ENCODE data around the gene ESF1. TPM values are rescaled to one million over a fixed set of nuclear protein-coding genes. Genes with fewer than 3 reads are reported as not detected.

The ESF1 gene
- polyA plus RNA-seq, 1 experiment = 6.2 TPM

- DNase-seq (ENCODE audit: low read depth, low spot score) = no peak
- CTCF ChIA-PET = no interaction called here
- TF ChIP-seq, protein P1, sequence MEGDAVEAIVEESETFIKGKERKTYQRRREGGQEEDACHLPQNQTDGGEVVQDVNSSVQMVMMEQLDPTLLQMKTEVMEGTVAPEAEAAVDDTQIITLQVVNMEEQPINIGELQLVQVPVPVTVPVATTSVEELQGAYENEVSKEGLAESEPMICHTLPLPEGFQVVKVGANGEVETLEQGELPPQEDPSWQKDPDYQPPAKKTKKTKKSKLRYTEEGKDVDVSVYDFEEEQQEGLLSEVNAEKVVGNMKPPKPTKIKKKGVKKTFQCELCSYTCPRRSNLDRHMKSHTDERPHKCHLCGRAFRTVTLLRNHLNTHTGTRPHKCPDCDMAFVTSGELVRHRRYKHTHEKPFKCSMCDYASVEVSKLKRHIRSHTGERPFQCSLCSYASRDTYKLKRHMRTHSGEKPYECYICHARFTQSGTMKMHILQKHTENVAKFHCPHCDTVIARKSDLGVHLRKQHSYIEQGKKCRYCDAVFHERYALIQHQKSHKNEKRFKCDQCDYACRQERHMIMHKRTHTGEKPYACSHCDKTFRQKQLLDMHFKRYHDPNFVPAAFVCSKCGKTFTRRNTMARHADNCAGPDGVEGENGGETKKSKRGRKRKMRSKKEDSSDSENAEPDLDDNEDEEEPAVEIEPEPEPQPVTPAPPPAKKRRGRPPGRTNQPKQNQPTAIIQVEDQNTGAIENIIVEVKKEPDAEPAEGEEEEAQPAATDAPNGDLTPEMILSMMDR (IDR thresholded peaks at IDR 0.05; ENCODE audit: low read depth, low read length) = no peak
- H3K9me3 ChIP-seq (ENCODE audit: control insufficient read depth, insufficient read depth, low read length) = no peaks in the 10 kb centered on the region
- no peak overlapping the region for H3K4me3 ChIP-seq (ENCODE audit: low read depth, low read length)
- POLR2A ChIA-PET = no interaction called here
- H3K27ac ChIP-seq (ENCODE audit: low read depth, low read length) = no peak overlapping the region
- H3K27me3 ChIP-seq (ENCODE audit: control insufficient read depth, insufficient read depth, low read length) = no peaks in the 10 kb centered on the region
Observed at GRCh38 chr20:13718171-13718570, 66.5 kb downstream of the ESF1 start.

GRCh38 chr20:13717631-13718044 lies 67.1 kb downstream of the ESF1 start:
- CTCF ChIA-PET = no interaction called here
- TF ChIP-seq, protein P1 (IDR thresholded peaks at IDR 0.05; ENCODE audit: low read depth, low read length) = no peak
- POLR2A ChIA-PET = no interaction called here
- Histone ChIP-seq H3K27ac (ENCODE audit: low read depth, low read length) (no peak overlapping the region), H3K9me3 (ENCODE audit: control insufficient read depth, insufficient read depth, low read length) (no peaks in the 10 kb centered on the region), H3K27me3 (ENCODE audit: control insufficient read depth, insufficient read depth, low read length) (no peaks in the 10 kb centered on the region), H3K4me3 (ENCODE audit: low read depth, low read length) (no peak overlapping the region)
- no peak for DNase-seq (ENCODE audit: low read depth, low spot score)

DNA sequence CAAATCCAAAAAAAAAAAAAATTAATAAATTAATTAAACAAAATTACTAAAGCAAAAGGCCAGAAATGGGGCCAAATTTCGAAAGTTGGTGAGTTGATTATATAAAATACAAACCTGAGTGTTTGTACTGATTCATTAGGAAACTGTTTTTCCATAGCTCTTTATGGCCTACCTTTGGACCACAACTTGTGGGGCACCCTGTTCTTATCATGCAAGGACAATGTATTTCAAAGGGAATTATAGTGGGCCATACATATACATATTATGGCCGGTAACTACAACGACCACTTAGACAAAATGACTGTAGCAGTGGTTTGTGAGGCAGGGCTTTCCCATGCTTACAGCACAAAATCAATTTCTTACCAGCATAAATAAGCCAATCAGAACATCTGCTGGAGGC lies 69.5 kb downstream of the ESF1 start:
- TF ChIP-seq, protein P1 (IDR thresholded peaks at IDR 0.05; ENCODE audit: low read depth, low read length) = no peak
- ChIA-PET POLR2A (no interaction called here), CTCF (no interaction called here)
- no peaks in the 10 kb centered on the region for H3K9me3 ChIP-seq (ENCODE audit: control insufficient read depth, insufficient read depth, low read length)
- no peak overlapping the region for H3K27ac ChIP-seq (ENCODE audit: low read depth, low read length)
- H3K4me3 ChIP-seq (ENCODE audit: low read depth, low read length) = no peak overlapping the region
- no peaks in the 10 kb centered on the region for H3K27me3 ChIP-seq (ENCODE audit: control insufficient read depth, insufficient read depth, low read length)
- no peak for DNase-seq (ENCODE audit: low read depth, low spot score)

GRCh38 chr20:13708234-13708633 lies 76.5 kb downstream of the ESF1 start:
- no peak for DNase-seq (ENCODE audit: low read depth, low spot score)
- POLR2A ChIA-PET = no interaction called here
- TF ChIP-seq, protein P1 (IDR thresholded peaks at IDR 0.05; ENCODE audit: low read depth, low read length) = no peak

GRCh38 chr20:13703265-13703664 lies 81.5 kb downstream of the ESF1 start:
- Histone ChIP-seq H3K9me3 (ENCODE audit: control insufficient read depth, insufficient read depth, low read length) (no peaks in the 10 kb centered on the region), H3K27ac (ENCODE audit: low read depth, low read length) (no peak overlapping the region), H3K4me3 (ENCODE audit: low read depth, low read length) (no peak overlapping the region), H3K27me3 (ENCODE audit: control insufficient read depth, insufficient read depth, low read length) (no peaks in the 10 kb centered on the region)
- DNase-seq (ENCODE audit: low read depth, low spot score) = no peak
- CTCF ChIA-PET = no interaction called here
- POLR2A ChIA-PET = no interaction called here
- TF ChIP-seq, protein P1 (IDR thresholded peaks at IDR 0.05; ENCODE audit: low read depth, low read length) = no peak

More at GRCh38 chr20:13708234-13708633, 76.5 kb downstream of the ESF1 start:
- no peak overlapping the region for H3K4me3 ChIP-seq (ENCODE audit: low read depth, low read length)
- H3K27me3 ChIP-seq (ENCODE audit: control insufficient read depth, insufficient read depth, low read length) = no peaks in the 10 kb centered on the region
- CTCF ChIA-PET = no interaction called here
- no peaks in the 10 kb centered on the region for H3K9me3 ChIP-seq (ENCODE audit: control insufficient read depth, insufficient read depth, low read length)
- H3K27ac ChIP-seq (ENCODE audit: low read depth, low read length) = no peak overlapping the region

Measured in AG04450 (cell line).